ENCODE results near the gene GTPBP2.
"Not testable (repeated sequence)": the region's sequence is repeated elsewhere in the genome, so short reads cannot be mapped to it uniquely, and the experiment has no call there.

Gene GTPBP2

GRCh38 chr6:43624786-43625288 lies 4.2 kb downstream of the GTPBP2 start:
- DNase-seq (ENCODE audit: low read depth in 2 of 2) = no peak

GRCh38 chr6:43623880-43624785 lies 4.9 kb downstream of the GTPBP2 start:
- DNase-seq (ENCODE audit: low read depth in 2 of 2) = no peak

GRCh38 chr6:43622541-43622940 lies 6.5 kb downstream of the GTPBP2 start:
- DNase-seq (ENCODE audit: low read depth in 2 of 2) = no peak

- DNase-seq (ENCODE audit: low read depth in 2 of 2) = no peak
Measured at GRCh38 chr6:43621836-43622180, 7.3 kb downstream of the GTPBP2 start.

- DNase-seq (ENCODE audit: low read depth in 2 of 2) = no peak
Measured at GRCh38 chr6:43621078-43621835, 7.8 kb downstream of the GTPBP2 start.

GRCh38 chr6:43616725-43617472 lies 12.2 kb downstream of the GTPBP2 start:
- no peak for DNase-seq (ENCODE audit: low read depth in 2 of 2)

GRCh38 chr6:43614396-43614730 lies 14.7 kb downstream of the GTPBP2 start:
- no peak for DNase-seq (ENCODE audit: low read depth in 2 of 2)

GRCh38 chr6:43613721-43614395 lies 15.2 kb downstream of the GTPBP2 start:
- DNase-seq (ENCODE audit: low read depth in 2 of 2) = no peak

GRCh38 chr6:43610431-43610830 lies 18.6 kb downstream of the GTPBP2 start:
- no peak for DNase-seq (ENCODE audit: low read depth in 2 of 2)

- DNase-seq (ENCODE audit: low read depth in 2 of 2) = no peak
Measured at GRCh38 chr6:43609402-43609801, 19.7 kb downstream of the GTPBP2 start.

- DNase-seq (ENCODE audit: low read depth in 2 of 2) = no peak
Measured at GRCh38 chr6:43608807-43609206, 20.3 kb downstream of the GTPBP2 start.

GRCh38 chr6:43608310-43608763 lies 20.7 kb downstream of the GTPBP2 start:
- peak in 1 of 2 donors; percentile 22 for DNase-seq (ENCODE audit: low read depth in 2 of 2)

GRCh38 chr6:43606019-43606418 lies 23.0 kb downstream of the GTPBP2 start:
- DNase-seq (ENCODE audit: low read depth in 2 of 2) = no peak

GRCh38 chr6:43604174-43604573 lies 24.9 kb downstream of the GTPBP2 start:
- DNase-seq (ENCODE audit: low read depth in 2 of 2) = no peak

- no peak for DNase-seq (ENCODE audit: low read depth in 2 of 2)
Measured at GRCh38 chr6:43600595-43600994, 28.5 kb downstream of the GTPBP2 start.

- DNase-seq (ENCODE audit: low read depth in 2 of 2) = no peak
Measured at GRCh38 chr6:43593938-43594337, 35.1 kb downstream of the GTPBP2 start.

GRCh38 chr6:43589564-43589963 lies 39.5 kb downstream of the GTPBP2 start:
- not testable (repeated sequence) for DNase-seq (ENCODE audit: low read depth in 2 of 2)

GRCh38 chr6:43588194-43588593 lies 40.9 kb downstream of the GTPBP2 start:
- DNase-seq (ENCODE audit: low read depth in 2 of 2) = no peak

GRCh38 chr6:43584892-43585570 lies 44.0 kb downstream of the GTPBP2 start:
- DNase-seq (ENCODE audit: low read depth in 2 of 2) = no peak

- no peak for DNase-seq (ENCODE audit: low read depth in 2 of 2)
Measured at GRCh38 chr6:43582911-43583310, 46.2 kb downstream of the GTPBP2 start.

- DNase-seq (ENCODE audit: low read depth in 2 of 2) = no peak
Measured at GRCh38 chr6:43579171-43579570, 49.9 kb downstream of the GTPBP2 start.
